HepG2 (cell line): ENCODE results near the gene PISD. TPM values are rescaled to one million over a fixed set of nuclear protein-coding genes. Genes with fewer than 3 reads are reported as not detected.

Experiments used
- HNF4G ChIP-seq, 2 experiments: sonication (generic) in 1 of 2; formaldehyde crosslinking in 1 of 2; IDR thresholded peaks; 2 replicates each; pipeline versions ENCODE4 v1.4.0 to v1.6.1; 2011 to 2020; ENCODE audit warnings: borderline replicate concordance in 2 of 2, low read depth in 2 of 2, mild to moderate bottlenecking in 2 of 2, low read length in 1 of 2, missing genetic modification reagents in 1 of 2, moderate library complexity in 1 of 2
- KLF9 ChIP-seq: IDR thresholded peaks from 2 replicates; pipeline ENCODE4 v1.6.1; 2016; ENCODE audit warnings: low read depth
- NKX3-1 ChIP-seq: sonication (generic); formaldehyde crosslinking; IDR thresholded peaks from 2 replicates; pipeline ENCODE4 v1.5.0; 2020; ENCODE audit warnings: missing genetic modification reagents
- PCBP1 ChIP-seq: fragments of 200-400 bp; formaldehyde crosslinking; IDR thresholded peaks from 2 replicates; pipeline ENCODE4 v1.6.1; 2017; ENCODE audit warnings: mild to moderate bottlenecking, low read depth, low read length, borderline replicate concordance
- PLRG1 ChIP-seq: fragments of 450-650 bp; conservative IDR thresholded peaks from 2 replicates; pipeline ENCODE4 v1.6.1; 2016
- SNAPC2 ChIP-seq: sonication (generic); formaldehyde crosslinking; IDR thresholded peaks from 2 replicates; pipeline ENCODE4 v1.8.1; 2022; ENCODE audit warnings: mild to moderate bottlenecking, missing genetic modification reagents
- TIGD3 ChIP-seq: sonication (generic); formaldehyde crosslinking; IDR thresholded peaks from 2 replicates; pipeline ENCODE4 v1.5.1; 2020; ENCODE audit warnings: mild to moderate bottlenecking, missing genetic modification reagents, borderline replicate concordance
- ZFP1 ChIP-seq: IDR thresholded peaks from 2 replicates; pipeline ENCODE4 v1.6.1; 2016
- ZFX ChIP-seq: sonication (generic); formaldehyde crosslinking; IDR thresholded peaks from 2 replicates; pipeline ENCODE4 v1.4.0; 2020; ENCODE audit warnings: mild to moderate bottlenecking, low read depth, missing genetic modification reagents, moderate library complexity
- ZMYM2 ChIP-seq: sonication (generic); formaldehyde crosslinking; IDR thresholded peaks from 2 replicates; pipeline ENCODE4 v1.8.0; 2022; ENCODE audit warnings: mild to moderate bottlenecking, missing genetic modification reagents
- ZNF33B ChIP-seq: sonication (generic); formaldehyde crosslinking; IDR thresholded peaks from 2 replicates; pipeline ENCODE4 v1.5.1; 2020; ENCODE audit warnings: mild to moderate bottlenecking, missing genetic modification reagents
- ZNF343 ChIP-seq: sonication (generic); formaldehyde crosslinking; IDR thresholded peaks from 2 replicates; pipeline ENCODE4 v1.4.0; 2020; ENCODE audit warnings: mild to moderate bottlenecking, missing genetic modification reagents
- ZNF407 ChIP-seq: sonication (generic); formaldehyde crosslinking; IDR thresholded peaks from one replicate; pipeline ENCODE4 v1.5.1; 2020; ENCODE audit warnings: mild to moderate bottlenecking, missing genetic modification reagents; ENCODE audit errors: not compliant biosample characterization
- ZNF510 ChIP-seq: sonication (generic); formaldehyde crosslinking; IDR thresholded peaks from 2 replicates; pipeline ENCODE4 v1.4.0; 2020; ENCODE audit warnings: low read depth, mild to moderate bottlenecking, missing genetic modification reagents
- ZNF574 ChIP-seq: sonication (generic); formaldehyde crosslinking; IDR thresholded peaks from 2 replicates; pipeline ENCODE4 v1.4.0; 2020; ENCODE audit warnings: missing genetic modification reagents
- ZNF776 ChIP-seq: sonication (generic); formaldehyde crosslinking; IDR thresholded peaks from 2 replicates; pipeline ENCODE4 v1.4.0; 2020; ENCODE audit warnings: mild to moderate bottlenecking, missing genetic modification reagents
- polyA plus RNA-seq, 8 experiments: library from polyadenylated mRNA; depleted of rRNA in 3 of 8; stranded (reverse) in 7 of 8; unstranded in 1 of 8; fragments of >200 nt; fragmentation: Illumina TruSeq in 4 of 8; extraction: Trizol in 4 of 8; gene quantifications; 2 replicates each; pipeline versions ENCODE4 v1.2.1 to v1.2.3, GENCODE V29; 2011 to 2016; ENCODE audit warnings: low read depth in 4 of 8, missing spikeins in 1 of 8, mixed read lengths in 1 of 8; ENCODE audit not compliant: insufficient read depth in 1 of 8
- total RNA-seq, 5 experiments: library from RNA; depleted of rRNA; stranded (reverse); fragments of >200 nt; fragmentation: Illumina TruSeq; extraction: Trizol; gene quantifications; 2 replicates each; pipeline ENCODE4 v1.2.3, GENCODE V29; 2016; ENCODE audit warnings: low read depth in 1 of 5

PISD gene
- total and polyA plus RNA-seq, 2 of the 13 experiments (the other 11 are each of a cell fraction or from before 2014, with no cell fraction given) = 30.1 to 47.7 TPM

GRCh38 chr22:31630331-31631329 is 31.4 kb downstream of the PISD start (continued):
- TF ChIP-seq ZNF33B (CRISPR knock-in tag) = no peak
- peak; percentile 56; the same call in 1 of the 2 replicates for TF ChIP-seq NKX3-1 (CRISPR knock-in tag)
- no peak for TF ChIP-seq ZNF776 (CRISPR knock-in tag)
- no peak for TF ChIP-seq PCBP1
- TF ChIP-seq SNAPC2 (CRISPR knock-in tag) = no peak; the same call in 1 of the 2 replicates
- no peak for TF ChIP-seq HNF4G (IDR thresholded peaks at IDR 0.05; ENCODE audit: borderline replicate concordance, low read depth, low read length)
- TF ChIP-seq HNF4G (CRISPR knock-in tag; IDR thresholded peaks at IDR 0.05; ENCODE audit: borderline replicate concordance, low read depth) = no peak
- 0 out of 2 replicates have a peak, but pooled peaks have one; percentile 8 for TF ChIP-seq ZNF574
- TF ChIP-seq ZFP1 (CRISPR knock-in tag) = no peak
- no peak for TF ChIP-seq KLF9
- no peak for TF ChIP-seq ZNF407 (CRISPR knock-in tag)
- no peak for TF ChIP-seq ZMYM2
- TF ChIP-seq ZNF510 (CRISPR knock-in tag) = no peak
- TF ChIP-seq TIGD3 (CRISPR knock-in tag) = no peak
- TF ChIP-seq ZNF343 (CRISPR knock-in tag) = no peak; the same call in 1 of the 2 replicates
- no peak for TF ChIP-seq ZFX (CRISPR knock-in tag)
- no peak for TF ChIP-seq PLRG1
